Activated CD4-positive, alpha-beta T cell treated with anti-CD3 and anti-CD28 coated beads for 24 hours (primary cell): ENCODE data around the gene CEMIP.

ENCODE experiments used
- DNase-seq, 2 donors: peaks; one replicate each; pipeline ENCODE4 v3.0.0-alpha.2; 2020; ENCODE audit warnings: low read depth in 2 of 2

Gene CEMIP

GRCh38 chr15:80931191-80931590 is 152.0 kb downstream of the CEMIP start:
- DNase-seq, result no peak

GRCh38 chr15:80931721-80932512 is 152.7 kb downstream of the CEMIP start:
- no peak for DNase-seq

GRCh38 chr15:80932513-80932815 is 153.3 kb downstream of the CEMIP start:
- no peak for DNase-seq

- DNase-seq, result no peak
Measured at GRCh38 chr15:80932989-80933388, 153.8 kb downstream of the CEMIP start.

GRCh38 chr15:80934761-80935221 is 155.6 kb downstream of the CEMIP start:
- DNase-seq, result no peak

GRCh38 chr15:80936288-80937078 is 157.3 kb downstream of the CEMIP start:
- no peak for DNase-seq

GRCh38 chr15:80937718-80938117 is 158.5 kb downstream of the CEMIP start:
- DNase-seq, result no peak

- no peak for DNase-seq
Measured at GRCh38 chr15:80939216-80939615, 160.0 kb downstream of the CEMIP start.

- no peak for DNase-seq
Measured at GRCh38 chr15:80940331-80940730, 161.2 kb downstream of the CEMIP start.

- no peak for DNase-seq
Measured at GRCh38 chr15:80940851-80941250, 161.7 kb downstream of the CEMIP start.

- DNase-seq, result no peak
Measured at GRCh38 chr15:80942266-80942665, 163.1 kb downstream of the CEMIP start.

- no peak for DNase-seq
Measured at GRCh38 chr15:80942746-80943565, 163.8 kb downstream of the CEMIP start.

GRCh38 chr15:80944818-80945217 is 165.6 kb downstream of the CEMIP start:
- DNase-seq, result no peak

- DNase-seq, result no peak
Measured at GRCh38 chr15:80945605-80946004, 166.4 kb downstream of the CEMIP start.

GRCh38 chr15:80946576-80946975 is 167.4 kb downstream of the CEMIP start:
- no peak for DNase-seq

- no peak for DNase-seq
Measured at GRCh38 chr15:80948651-80949292, 169.6 kb downstream of the CEMIP start.

- no peak for DNase-seq
Measured at GRCh38 chr15:80949756-80950155, 170.6 kb downstream of the CEMIP start.

GRCh38 chr15:80950291-80951078 is 171.3 kb downstream of the CEMIP start:
- no peak for DNase-seq

- DNase-seq, result no peak
Measured at GRCh38 chr15:80951941-80952340, 172.8 kb downstream of the CEMIP start.

GRCh38 chr15:80953001-80953952 is 174.1 kb downstream of the CEMIP start:
- no peak for DNase-seq
